GM21381 (cell line): ENCODE data around the gene FCGR3A.
"Not testable (repeated sequence)": the region's sequence is repeated elsewhere in the genome, so short reads cannot be mapped to it uniquely, and the experiment has no call there.

Experiments used
- ATAC-seq: cut with Tn5 transposase; IDR thresholded peaks from one replicate; pipeline ENCODE4 v1.9.1; 2021; ENCODE audit warnings: mild to moderate bottlenecking, moderate library complexity; ENCODE audit not compliant: unreplicated experiment

FCGR3A gene

DNA sequence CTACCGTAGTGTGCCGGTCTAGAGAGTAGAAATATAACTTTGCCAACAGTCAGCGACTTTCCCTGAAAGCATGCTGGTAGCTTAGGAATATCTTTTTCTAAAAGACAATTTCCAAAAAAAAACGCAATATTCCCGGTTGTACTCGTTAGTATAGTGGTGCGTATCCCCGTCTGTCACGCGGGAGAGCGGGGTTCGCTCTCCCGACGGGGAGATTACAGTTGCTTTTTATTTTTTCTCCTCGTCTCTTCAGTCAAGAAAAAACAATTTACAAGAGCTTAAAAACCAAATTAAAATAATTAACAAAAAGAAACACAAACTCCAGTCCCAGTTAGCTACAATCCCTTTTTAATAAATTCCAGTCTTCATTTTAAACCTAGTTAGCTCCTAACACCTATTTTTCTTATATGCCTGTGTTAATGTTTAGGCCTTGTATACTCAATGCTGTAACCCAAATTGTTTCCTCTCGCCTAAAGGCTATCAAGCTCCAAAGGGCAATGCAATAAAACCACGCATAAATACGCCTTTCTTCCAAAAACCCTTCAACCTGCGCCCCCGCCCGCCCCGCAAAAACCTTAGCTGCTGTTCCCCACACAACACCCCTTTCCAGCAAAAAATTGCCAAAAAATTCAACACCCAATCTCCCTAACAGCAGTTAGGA lies 17.5 kb downstream of the FCGR3A start:
- ATAC-seq = no peak

DNA sequence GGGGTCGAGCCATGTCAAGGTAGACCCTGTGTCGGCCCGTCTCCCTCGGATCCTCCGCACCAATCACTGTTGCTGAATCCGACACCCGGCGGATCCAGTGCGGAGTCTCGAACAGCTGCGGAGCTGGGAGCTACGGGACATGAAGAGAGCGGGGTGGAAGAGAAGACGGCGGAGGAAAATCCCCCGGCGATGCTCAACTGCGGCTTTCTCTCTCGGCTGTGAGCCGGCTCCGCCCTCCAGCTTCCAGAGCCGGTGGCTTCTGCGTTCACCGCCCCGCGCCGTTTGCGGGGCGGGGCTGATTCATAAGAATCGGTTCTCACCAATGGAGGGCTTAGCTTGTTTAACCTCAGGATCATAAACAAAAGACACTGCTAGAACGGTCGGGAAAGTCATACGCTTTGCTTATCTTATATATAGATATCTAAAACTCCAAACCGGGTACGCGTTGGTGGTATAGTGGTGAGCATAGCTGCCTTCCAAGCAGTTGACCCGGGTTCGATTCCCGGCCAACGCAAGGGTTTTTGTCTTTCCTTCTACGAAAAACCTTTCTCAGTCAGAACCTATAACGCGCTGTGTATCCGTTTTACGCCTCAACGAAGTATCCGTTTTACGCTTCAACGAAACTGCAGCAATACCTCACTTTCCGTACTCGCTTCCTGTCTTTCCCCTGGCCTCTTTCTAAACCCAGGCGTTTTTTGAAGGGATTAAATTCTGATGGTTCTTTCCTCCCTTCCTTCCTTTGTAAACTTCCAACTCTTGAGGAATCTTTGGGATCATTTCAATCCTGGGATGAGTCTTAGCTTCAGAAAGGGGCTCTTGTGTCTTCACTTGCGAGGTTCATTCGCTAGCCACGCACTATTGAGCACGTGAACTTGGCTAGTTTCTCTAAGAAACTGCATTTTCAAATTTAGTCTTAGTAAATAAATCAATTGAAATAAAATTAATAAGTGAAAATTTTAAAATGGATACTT lies 18.7 kb downstream of the FCGR3A start:
- ATAC-seq = peak; percentile 59

DNA sequence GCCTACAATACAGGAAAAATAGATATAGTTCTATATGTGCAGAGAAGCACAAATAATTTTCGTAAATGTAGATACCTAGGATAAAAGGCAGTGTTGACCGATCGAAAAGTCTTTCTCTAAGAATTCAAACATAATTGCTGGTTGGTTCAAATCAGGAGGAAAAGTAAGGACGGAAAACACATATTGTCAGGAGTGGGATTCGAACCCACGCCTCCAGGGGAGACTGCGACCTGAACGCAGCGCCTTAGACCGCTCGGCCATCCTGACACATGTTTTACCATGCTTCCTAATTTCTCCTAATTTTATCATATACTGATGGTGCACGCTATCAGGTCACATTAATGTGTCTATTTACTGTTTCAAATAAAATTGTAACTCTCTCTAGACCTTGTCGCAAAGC lies 19.5 kb downstream of the FCGR3A start:
- peak; percentile 27 for ATAC-seq

- ATAC-seq = not testable (repeated sequence)
Observed at GRCh38 chr1:161529463-161530104, 20.0 kb downstream of the FCGR3A start.

DNA sequence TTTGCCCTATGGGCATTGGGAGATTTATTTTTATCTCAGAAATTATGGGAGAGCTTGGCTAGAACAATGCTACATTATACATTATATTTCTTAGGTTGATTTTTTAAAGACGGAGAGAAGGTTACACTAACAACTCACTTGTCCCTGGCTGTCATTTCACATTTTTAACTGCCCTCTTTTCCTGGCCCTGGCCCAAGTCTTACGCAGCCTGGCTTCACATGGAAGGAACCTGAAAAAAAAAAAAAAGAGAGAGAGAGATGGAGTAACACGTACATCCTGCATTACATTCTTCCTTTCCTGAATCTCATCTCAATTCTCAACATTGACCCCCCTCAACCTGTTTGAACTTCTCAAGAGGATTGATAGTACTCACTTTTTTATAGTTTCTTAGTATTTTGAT lies 21.1 kb downstream of the FCGR3A start:
- ATAC-seq = not testable (repeated sequence)

GRCh38 chr1:161525918-161526317 lies 23.7 kb downstream of the FCGR3A start:
- ATAC-seq = not testable (repeated sequence)

GRCh38 chr1:161525321-161525720 lies 24.3 kb downstream of the FCGR3A start:
- ATAC-seq = not testable (repeated sequence)

GRCh38 chr1:161524742-161525291 lies 24.8 kb downstream of the FCGR3A start:
- peak; percentile 10 for ATAC-seq

DNA sequence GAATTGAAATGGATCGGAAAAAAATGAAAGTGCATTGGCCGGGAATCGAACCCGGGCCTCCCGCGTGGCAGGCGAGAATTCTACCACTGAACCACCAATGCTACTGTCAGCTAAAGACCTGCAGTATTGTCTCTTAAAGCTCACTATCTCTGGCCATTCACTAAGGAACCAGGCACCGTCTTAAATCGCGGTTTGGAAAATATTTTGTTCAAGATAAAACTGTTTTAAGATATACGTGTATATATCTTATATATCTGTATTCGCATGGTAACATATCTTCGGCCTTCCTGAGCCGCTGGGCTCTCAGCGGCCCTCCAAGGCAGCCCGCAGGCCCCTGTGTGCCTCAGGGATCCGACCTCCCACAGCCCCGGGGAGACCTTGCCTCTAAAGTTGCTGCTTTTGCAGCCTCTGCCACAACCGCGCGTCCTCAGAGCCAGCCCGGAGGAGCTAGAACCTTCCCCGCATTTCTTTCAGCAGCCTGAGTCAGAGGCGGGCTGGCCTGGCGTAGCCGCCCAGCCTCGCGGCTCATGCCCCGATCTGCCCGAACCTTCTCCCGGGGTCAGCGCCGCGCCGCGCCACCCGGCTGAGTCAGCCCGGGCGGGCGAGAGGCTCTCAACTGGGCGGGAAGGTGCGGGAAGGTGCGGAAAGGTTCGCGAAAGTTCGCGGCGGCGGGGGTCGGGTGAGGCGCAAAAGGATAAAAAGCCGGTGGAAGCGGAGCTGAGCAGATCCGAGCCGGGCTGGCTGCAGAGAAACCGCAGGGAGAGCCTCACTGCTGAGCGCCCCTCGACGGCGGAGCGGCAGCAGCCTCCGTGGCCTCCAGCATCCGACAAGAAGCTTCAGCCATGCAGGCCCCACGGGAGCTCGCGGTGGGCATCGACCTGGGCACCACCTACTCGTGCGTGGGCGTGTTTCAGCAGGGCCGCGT lies 25.5 kb downstream of the FCGR3A start, which contains the start of gene HSPA6:
HSPA6 (plus strand) TSS at position 724 of the 925 bp plus-strand sequence; CDS start at position 843, 119 bp downstream.
- ATAC-seq = peak; percentile 49

DNA sequence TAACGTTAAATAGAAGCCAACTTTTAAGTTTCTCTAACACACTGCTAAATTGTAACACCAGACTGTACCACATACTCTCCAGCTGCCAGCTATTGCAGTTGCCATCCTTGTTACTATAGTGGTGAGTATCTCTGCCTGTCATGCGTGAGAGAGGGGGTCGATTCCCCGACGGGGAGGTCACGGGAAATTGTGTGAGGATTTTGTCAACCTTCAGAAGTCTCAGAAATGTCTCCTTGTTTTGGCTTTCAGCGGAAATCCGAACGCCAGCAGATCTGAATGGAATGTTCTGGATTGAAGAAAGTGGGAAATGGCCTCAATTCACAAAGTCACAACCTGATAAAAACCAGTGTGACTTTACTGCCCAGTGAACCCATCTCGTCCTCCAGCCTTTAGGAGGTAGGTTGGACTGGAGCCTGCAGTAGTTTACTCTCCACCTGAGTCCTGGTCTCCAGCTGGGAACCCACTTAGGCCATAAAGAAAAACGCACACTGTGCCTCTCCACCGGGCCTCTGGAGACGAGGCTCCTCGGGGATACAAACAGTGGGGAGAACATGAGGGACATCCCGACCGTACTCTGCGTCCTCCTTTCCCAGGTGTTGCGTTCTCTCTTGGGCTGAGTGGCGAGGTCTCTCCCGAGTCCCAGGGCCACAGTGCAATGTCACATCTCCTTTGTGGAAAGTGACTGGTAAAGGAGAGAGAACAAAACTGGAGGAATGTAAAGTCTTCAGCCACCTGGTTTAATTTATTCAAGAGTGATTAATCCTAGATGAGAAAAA lies 26.4 kb downstream of the FCGR3A start:
- not testable (repeated sequence) for ATAC-seq

- not testable (repeated sequence) for ATAC-seq
Observed at GRCh38 chr1:161513953-161514352, 35.7 kb downstream of the FCGR3A start.

DNA sequence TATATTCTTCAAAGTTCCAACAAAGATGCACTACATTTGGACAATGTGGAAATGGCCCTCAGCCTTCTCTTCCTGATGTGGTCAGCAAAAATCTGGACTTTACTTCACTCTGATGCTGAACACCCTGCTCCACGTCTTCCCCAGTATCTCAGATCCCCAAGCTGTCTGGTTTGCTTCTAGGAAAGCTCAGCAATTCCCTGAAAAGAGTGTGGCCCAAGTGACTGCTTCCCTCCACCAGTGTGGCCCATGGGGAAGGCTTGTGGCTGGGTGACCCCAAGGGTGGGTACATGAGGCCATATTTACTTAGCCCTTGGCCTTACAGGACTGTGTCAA lies 36.2 kb downstream of the FCGR3A start:
- ATAC-seq = not testable (repeated sequence)

DNA sequence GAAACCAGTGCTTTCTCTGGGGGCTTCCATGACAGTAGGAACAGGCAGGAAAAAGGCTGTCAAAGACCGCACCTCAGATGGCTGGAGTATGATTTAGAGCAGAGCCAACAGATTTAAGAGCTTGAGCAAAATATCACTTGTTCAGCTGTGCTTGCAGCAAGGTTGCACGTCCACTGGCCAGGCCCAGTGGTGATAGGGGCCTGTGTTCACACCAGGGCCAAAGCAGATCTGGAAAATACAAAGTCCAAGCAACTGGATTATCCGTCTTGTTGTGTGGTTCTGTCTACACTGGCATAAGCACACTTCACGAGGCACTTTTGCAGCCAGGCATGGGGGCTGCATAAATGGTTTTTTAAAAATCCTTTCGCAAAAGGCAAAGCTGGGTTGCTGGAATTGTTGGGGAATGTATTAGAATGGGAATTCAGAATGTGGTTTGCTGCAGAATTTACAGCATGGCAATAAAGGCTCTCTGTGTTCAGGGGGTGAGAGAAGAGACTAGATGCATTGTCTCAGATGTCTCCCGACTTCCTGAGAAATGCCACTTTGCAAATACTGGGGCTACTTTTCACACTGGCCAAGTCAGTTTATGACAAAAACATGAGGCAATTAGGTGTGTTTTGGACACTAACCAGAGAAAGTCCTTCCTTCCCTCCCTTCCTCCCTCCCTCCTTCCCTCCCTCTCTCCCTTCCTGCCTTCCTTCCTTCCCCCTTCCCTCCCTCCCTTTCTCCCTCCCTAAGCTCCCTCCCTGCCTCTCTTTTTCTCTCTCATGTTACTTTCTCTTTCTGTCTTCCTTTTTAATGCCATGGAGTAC lies 36.8 kb downstream of the FCGR3A start:
- not testable (repeated sequence) for ATAC-seq

DNA sequence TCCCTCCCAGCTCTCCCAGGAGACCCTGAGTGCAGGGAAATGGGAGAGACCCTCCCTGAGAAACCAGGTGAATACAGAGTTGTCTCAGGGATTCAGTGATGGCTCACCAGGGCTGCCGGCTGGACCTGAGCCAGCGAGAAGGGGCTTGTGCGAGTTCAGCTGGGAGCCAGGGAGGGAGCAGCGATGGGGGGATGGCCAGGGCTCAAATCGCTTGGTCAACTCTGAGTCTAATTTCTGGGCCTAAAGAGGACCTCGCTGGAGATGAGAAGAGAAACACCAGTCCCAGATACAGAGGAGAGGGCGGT lies 37.9 kb downstream of the FCGR3A start:
- ATAC-seq = no peak

GRCh38 chr1:161511018-161511755 lies 38.4 kb downstream of the FCGR3A start:
- ATAC-seq = no peak

DNA sequence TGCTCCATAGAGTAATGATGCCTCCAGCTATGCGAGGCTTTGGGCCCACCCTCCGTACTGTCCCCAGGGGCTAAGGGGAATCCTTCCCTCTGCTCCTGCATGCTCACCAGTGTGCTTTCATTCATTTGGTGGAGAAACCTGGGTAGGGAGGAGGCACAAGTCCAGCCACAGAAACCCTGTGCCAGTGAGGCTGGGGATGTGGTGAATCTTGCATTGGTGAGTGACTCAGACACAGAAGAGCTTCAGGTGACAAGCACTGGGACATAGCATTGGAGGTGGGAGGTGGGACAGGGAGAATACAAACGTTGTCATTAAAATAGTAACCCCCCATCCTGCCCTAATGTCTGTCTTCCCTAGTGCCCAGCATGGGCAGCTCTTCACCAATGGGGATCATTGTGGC lies 39.1 kb downstream of the FCGR3A start:
- no peak for ATAC-seq

GRCh38 chr1:161506336-161507223 lies 43.0 kb downstream of the FCGR3A start:
- ATAC-seq = no peak
